Tibial nerve (tissue), 3 donors: Measurements from ENCODE around the gene CSNK1G1.

Source experiments
- CTCF ChIP-seq, 5 experiments: fragments of 200-600 bp in 3 of 5; fragments of 450-650 bp in 2 of 5; sonication (generic) in 3 of 5; IDR thresholded peaks; one replicate each; pipeline ENCODE4 v1.5.1; 2016 to 2019; ENCODE audit warnings: antibody characterized with exemption in 5 of 5, mild to moderate bottlenecking in 3 of 5, moderate library complexity in 2 of 5
- POLR2A ChIP-seq, 2 donors: fragments of 450-650 bp; IDR thresholded peaks; one replicate each; pipeline ENCODE4 v1.6.1; 2017; ENCODE audit warnings: antibody characterized with exemption in 2 of 2, mild to moderate bottlenecking in 2 of 2, moderate library complexity in 2 of 2

GRCh38 chr15:64282701-64283100 is 73.3 kb downstream of the CSNK1G1 start:
- TF ChIP-seq POLR2A (IDR thresholded peaks at IDR 0.05) = no peak
- no peak for TF ChIP-seq CTCF (IDR thresholded peaks at IDR 0.05)
